Gastroesophageal sphincter (tissue), 4 donors: ENCODE results near the gene INSL3. TPM values are rescaled to one million over a fixed set of nuclear protein-coding genes. Genes with fewer than 3 reads are reported as not detected.

Source experiments
- ATAC-seq: fragments of 150-250 bp; one replicate; pipeline ENCODE4 v1.9.1; 2016; ENCODE audit warnings: mild to moderate bottlenecking, moderate library complexity
- H3K27ac ChIP-seq, 4 donors: fragments of 200-600 bp; sonication (generic) in 3 of 4; 1 replicate in 3 of 4; 2 replicates in 1 of 4; pipeline ENCODE4 v1.5.1; 2016 to 2019
- H3K27me3 ChIP-seq: fragments of 200-600 bp; sonication (generic); one replicate; pipeline ENCODE4 v1.5.1; 2019
- H3K36me3 ChIP-seq, 2 donors: fragments of 200-600 bp; sonication (generic); one replicate each; pipeline ENCODE4 v1.5.1; 2019; ENCODE audit warnings: control low read depth in 1 of 2
- H3K4me1 ChIP-seq, 3 donors: fragments of 200-600 bp; sonication (generic); 1 replicate in 2 of 3; 2 replicates in 1 of 3; pipeline ENCODE4 v1.5.1; 2016 to 2019; ENCODE audit warnings: control low read depth in 2 of 3
- H3K4me3 ChIP-seq, 2 donors: fragments of 200-600 bp; sonication (generic); one replicate each; pipeline ENCODE4 v1.5.1; 2019; ENCODE audit warnings: mild to moderate bottlenecking in 1 of 2, moderate library complexity in 1 of 2
- H3K9me3 ChIP-seq, 3 donors: fragments of 200-600 bp; sonication (generic); one replicate each; pipeline ENCODE4 v1.5.1; 2017 to 2019; ENCODE audit warnings: control low read depth in 2 of 3
- CTCF ChIP-seq, 4 experiments: fragments of 200-600 bp in 2 of 4; fragments of 450-650 bp in 2 of 4; sonication (generic) in 1 of 4; IDR thresholded peaks; one replicate each; pipeline ENCODE4 v1.5.1; 2017 to 2019; ENCODE audit warnings: antibody characterized with exemption in 4 of 4, mild to moderate bottlenecking in 2 of 4, moderate library complexity in 2 of 4
- EP300 ChIP-seq: sonication (generic); formaldehyde crosslinking; IDR thresholded peaks from one replicate; pipeline ENCODE4 v1.6.1; 2017; ENCODE audit warnings: antibody characterized with exemption, mild to moderate bottlenecking
- POLR2A ChIP-seq, 2 donors: fragments of 450-650 bp; IDR thresholded peaks; one replicate each; pipeline ENCODE4 v1.6.1; 2017; ENCODE audit warnings: antibody characterized with exemption in 2 of 2, mild to moderate bottlenecking in 2 of 2, moderate library complexity in 1 of 2
- POLR2AphosphoS5 ChIP-seq: sonication (generic); formaldehyde crosslinking; IDR thresholded peaks from one replicate; pipeline ENCODE4 v1.6.1; 2017; ENCODE audit warnings: antibody characterized with exemption
- WGBS, 2 donors: methylation state at CpG; one replicate each; pipeline ENCODE4 v1.1.5; 2018; ENCODE audit warnings: low coverage in 1 of 2; 5-methylcytosine and 5-hydroxymethylcytosine counted together
- total RNA-seq, 4 donors: library from RNA; depleted of rRNA; stranded (reverse); fragments of >200 nt; gene quantifications; one replicate each; pipeline ENCODE4 v1.1.0, GENCODE V29; 2016

Gene INSL3
- total RNA-seq, 4 donors from 2014 or later = not detected

GRCh38 chr19:17775245-17775927 is 45.9 kb downstream of the INSL3 start:
- H3K27me3 ChIP-seq = peaks cover 57% of the 10 kb centered on the region
- TF ChIP-seq POLR2AphosphoS5 (no peak), CTCF (IDR thresholded peaks at IDR 0.05) (peak in 3 of 4 experiments; percentile 16 to 32 (median 22))
- no peak overlapping the region for H3K27ac ChIP-seq
- H3K36me3 ChIP-seq = no peaks in the 10 kb centered on the region
- peaks cover 0 to 16% (median 0%) of the 10 kb centered on the region in 3 donors for H3K4me1 ChIP-seq
- no peak overlapping the region for H3K4me3 ChIP-seq
- 52 to 73% methylated on average over 3 of the region's 16 CpGs for WGBS, 2 donors
- no peak for ATAC-seq
- no peaks in the 10 kb centered on the region for H3K9me3 ChIP-seq

GRCh38 chr19:17772172-17772571 is 49.1 kb downstream of the INSL3 start:
- peaks cover 25% of the 10 kb centered on the region for H3K27me3 ChIP-seq
- TF ChIP-seq CTCF (IDR thresholded peaks at IDR 0.05) (no peak), EP300 (no peak), POLR2A (IDR thresholded peaks at IDR 0.05) (no peak), POLR2AphosphoS5 (no peak)
- H3K27ac ChIP-seq = no peak overlapping the region
- H3K4me3 ChIP-seq = no peak overlapping the region
- H3K36me3 ChIP-seq = no peaks in the 10 kb centered on the region
- no peak for ATAC-seq
- H3K4me1 ChIP-seq = no peaks in the 10 kb centered on the region
- H3K9me3 ChIP-seq = no peaks in the 10 kb centered on the region
- WGBS, 2 donors = 83% methylated on average over 1 of the region's 4 CpGs; no CpG with 5 or more reads in 1 of the 2 donors

- Histone ChIP-seq H3K4me1 (peaks cover 0 to 10% (median 6%) of the 10 kb centered on the region in 3 donors), H3K9me3 (no peaks in the 10 kb centered on the region), H3K36me3 (no peaks in the 10 kb centered on the region), H3K4me3 (no peak overlapping the region), H3K27me3 (peaks cover 10% of the 10 kb centered on the region), H3K27ac (no peak overlapping the region)
- TF ChIP-seq CTCF (IDR thresholded peaks at IDR 0.05) (no peak), EP300 (no peak)
- 71 to 90% methylated on average over 7 to 8 of the region's 13 CpGs for WGBS, 2 donors
- ATAC-seq = no peak
Measured at GRCh38 chr19:17770613-17771012, 50.7 kb downstream of the INSL3 start.

- Histone ChIP-seq H3K36me3 (no peaks in the 10 kb centered on the region), H3K4me1 (peaks cover 0 to 10% (median 6%) of the 10 kb centered on the region in 3 donors), H3K9me3 (no peaks in the 10 kb centered on the region), H3K27ac (no peak overlapping the region), H3K4me3 (no peak overlapping the region), H3K27me3 (peaks cover 21% of the 10 kb centered on the region)
- no peak for ATAC-seq
- no peak for TF ChIP-seq EP300
- no peak for TF ChIP-seq CTCF (IDR thresholded peaks at IDR 0.05)
- no peak for TF ChIP-seq POLR2AphosphoS5
- no peak for TF ChIP-seq POLR2A (IDR thresholded peaks at IDR 0.05)
- WGBS, 2 donors = 33 to 41% methylated on average over 1 of the region's 1 CpG
Measured at GRCh38 chr19:17767559-17767958, 53.8 kb downstream of the INSL3 start.

GRCh38 chr19:17766543-17767131 is 54.7 kb downstream of the INSL3 start:
- peak; percentile 77 for ATAC-seq
- WGBS, 2 donors = 0% methylated on average over 2 to 11 of the region's 29 CpGs
- H3K4me1 ChIP-seq = peaks cover 0 to 10% (median 6%) of the 10 kb centered on the region in 3 donors
- TF ChIP-seq POLR2AphosphoS5 (no peak), POLR2A (IDR thresholded peaks at IDR 0.05) (no peak), CTCF (IDR thresholded peaks at IDR 0.05) (peak in 3 of 4 experiments; percentile 73 to 87 (median 79))
- no peaks in the 10 kb centered on the region for H3K36me3 ChIP-seq
- H3K4me3 ChIP-seq = peak overlapping the region in 1 of 2 donors; percentile 15
- no peak overlapping the region for H3K27ac ChIP-seq
- no peaks in the 10 kb centered on the region for H3K9me3 ChIP-seq
- H3K27me3 ChIP-seq = peaks cover 22% of the 10 kb centered on the region
